HEK293 (cell line): Measurements from ENCODE around the gene SIK3.

Experiments
- CTCF ChIA-PET: fragments of 350-600 bp; formaldehyde crosslinking; extraction: SDS; loops from one replicate; lab custom pipeline; 2021; ENCODE audit warnings: antibody characterized with exemption; lab: Yijun Ruan, JAX
- POLR2A ChIA-PET: fragments of 300-600 bp; formaldehyde crosslinking; extraction: SDS; loops from one replicate; lab custom pipeline; 2020; ENCODE audit warnings: antibody characterized with exemption, inconsistent platforms; lab: Yijun Ruan, JAX
- H3K27ac ChIP-seq: fragments of 200-500 bp; sonication (Bioruptor generic); 2 replicates; pipeline ENCODE4 v1.5.1; 2014; ENCODE audit warnings: low read depth, low read length, control low read depth, inconsistent platforms; ENCODE audit errors: extremely low read depth
- H3K36me3 ChIP-seq, 2 experiments: fragments of 200-500 bp in 1 of 2; sonication (Bioruptor generic) in 1 of 2; 1 replicate in 1 of 2; 2 replicates in 1 of 2; pipeline ENCODE4 v1.5.1; 2014 to 2017; ENCODE audit warnings: inconsistent platforms in 2 of 2, low read length in 2 of 2; ENCODE audit not compliant: control insufficient read depth in 2 of 2, insufficient read depth in 1 of 2
- H3K4me1 ChIP-seq: fragments of 200-500 bp; sonication (Bioruptor generic); 2 replicates; pipeline ENCODE4 v1.5.1; 2014; ENCODE audit warnings: mild to moderate bottlenecking, low read length, inconsistent platforms; ENCODE audit not compliant: control insufficient read depth, insufficient read depth
- H3K4me3 ChIP-seq: 2 replicates; pipeline ENCODE4 v1.5.1; 2011; ENCODE audit warnings: low read depth, mild to moderate bottlenecking, control low read depth, low read length, moderate library complexity
- H3K9me3 ChIP-seq: fragments of 200-500 bp; sonication (Bioruptor generic); 2 replicates; pipeline ENCODE4 v1.5.1; 2014; ENCODE audit warnings: low read depth, low read length, inconsistent platforms; ENCODE audit not compliant: control insufficient read depth, insufficient read depth
- KLF9 ChIP-seq: fragments of 450-650 bp; formaldehyde crosslinking; IDR thresholded peaks from 2 replicates; pipeline ENCODE4 v1.5.1; 2016; ENCODE audit warnings: missing biosample characterization, missing genetic modification characterization, low read depth
- SCRT2 ChIP-seq: fragments of 450-650 bp; formaldehyde crosslinking; IDR thresholded peaks from 2 replicates; pipeline ENCODE4 v1.5.1; 2016; ENCODE audit warnings: missing biosample characterization, missing genetic modification characterization
- TCF7L2 ChIP-seq: IDR thresholded peaks from 2 replicates; pipeline ENCODE4 v1.6.1; 2011; ENCODE audit warnings: low read depth, mild to moderate bottlenecking, inconsistent platforms, low read length, moderate library complexity, borderline replicate concordance
- ZBTB20 ChIP-seq: fragments of 450-650 bp; formaldehyde crosslinking; IDR thresholded peaks from 2 replicates; pipeline ENCODE4 v1.5.1; 2016; ENCODE audit warnings: missing biosample characterization, missing genetic modification characterization
- ZFP3 ChIP-seq: fragments of 450-650 bp; formaldehyde crosslinking; IDR thresholded peaks from 2 replicates; pipeline ENCODE4 v1.5.1; 2016; ENCODE audit warnings: low read depth, missing biosample characterization, missing genetic modification characterization
- ZNF274 ChIP-seq, 2 experiments: fragments of 200-500 bp in 1 of 2; fragments of 450-650 bp in 1 of 2; sonication (Bioruptor generic) in 1 of 2; formaldehyde crosslinking in 1 of 2; IDR thresholded peaks; 2 replicates each; pipeline versions ENCODE4 v1.5.1 to v1.6.1; 2014 to 2016; ENCODE audit warnings: borderline replicate concordance in 1 of 2, inconsistent platforms in 1 of 2, low read length in 1 of 2, missing biosample characterization in 1 of 2, missing genetic modification characterization in 1 of 2
- ZNF324 ChIP-seq: fragments of 450-650 bp; formaldehyde crosslinking; IDR thresholded peaks from 2 replicates; pipeline ENCODE4 v1.5.1; 2016; ENCODE audit warnings: missing biosample characterization, missing genetic modification characterization
- ZNF335 ChIP-seq: fragments of 450-650 bp; formaldehyde crosslinking; conservative IDR thresholded peaks from 2 replicates; pipeline ENCODE4 v1.5.1; 2016; ENCODE audit warnings: missing biosample characterization, missing genetic modification characterization
- ZNF555 ChIP-seq: fragments of 450-650 bp; formaldehyde crosslinking; conservative IDR thresholded peaks from 2 replicates; pipeline ENCODE4 v1.5.1; 2017; ENCODE audit warnings: missing biosample characterization, mild to moderate bottlenecking, missing genetic modification characterization, inconsistent platforms
- ZNF664 ChIP-seq: fragments of 450-650 bp; formaldehyde crosslinking; IDR thresholded peaks from 2 replicates; pipeline ENCODE4 v1.5.1; 2016; ENCODE audit warnings: missing biosample characterization, missing genetic modification characterization
- ZNF692 ChIP-seq: fragments of 450-650 bp; formaldehyde crosslinking; IDR thresholded peaks from 2 replicates; pipeline ENCODE4 v1.5.1; 2016; ENCODE audit warnings: missing biosample characterization, missing genetic modification characterization
- ZSCAN4 ChIP-seq: fragments of 450-650 bp; formaldehyde crosslinking; IDR thresholded peaks from 2 replicates; pipeline ENCODE4 v1.5.1; 2017; ENCODE audit warnings: missing biosample characterization, missing genetic modification characterization

The SIK3 gene

GRCh38 chr11:117000014-117000737, 98.1 kb downstream of the SIK3 start:
- Histone ChIP-seq H3K9me3 (no peaks in the 10 kb centered on the region), H3K4me3 (no peak overlapping the region), H3K36me3 (no peaks in the 10 kb centered on the region), H3K27ac (no peak overlapping the region), H3K4me1 (0 out of 2 replicates have a peak, but pooled peaks cover 3% of the 10 kb centered on the region)
- ChIA-PET POLR2A (no interaction called here), CTCF (interaction anchor here (0.6 kb wide), 1 partner anchor 83 kb away, joined by 3 read pairs; no protein-coding TSS in a partner anchor)
- TF ChIP-seq ZNF555 (tag by site-specific recombination) (no peak), ZNF274 (IDR thresholded peaks at IDR 0.05; ENCODE audit: low read length) (no peak), ZNF274 (tag by site-specific recombination; IDR thresholded peaks at IDR 0.05; ENCODE audit: borderline replicate concordance) (no peak), ZSCAN4 (tag by site-specific recombination) (no peak), ZNF664 (tag by site-specific recombination) (no peak), ZNF692 (tag by site-specific recombination) (0 out of 2 replicates have a peak, but pooled peaks have one; percentile 16), ZNF324 (no peak), ZNF335 (tag by site-specific recombination) (no peak), ZFP3 (tag by site-specific recombination) (no peak)

- Histone ChIP-seq H3K36me3 (no peaks in the 10 kb centered on the region), H3K27ac (no peak overlapping the region), H3K9me3 (no peaks in the 10 kb centered on the region)
- CTCF ChIA-PET, result interaction anchor here (0.7 kb wide), 1 partner anchor 36 kb away, joined by 4 read pairs; no protein-coding TSS in a partner anchor
- TF ChIP-seq KLF9 (tag by site-specific recombination) (no peak), SCRT2 (tag by site-specific recombination) (0 out of 2 replicates have a peak, but pooled peaks have one; percentile 21)
- TF ChIP-seq, all 188 proteins: peak for 1
- H3K4me3 ChIP-seq, result no peak overlapping the region
- POLR2A ChIA-PET, result no interaction called here
- H3K4me1 ChIP-seq, result peaks cover 3% of the 10 kb centered on the region; the same call in 1 of the 2 replicates
These were observed 101.2 kb downstream of the SIK3 start for GRCh38 chr11:116997071-116997470.

GRCh38 chr11:116994195-116994594, 104.0 kb downstream of the SIK3 start:
- Histone ChIP-seq H3K4me1 (no peaks in the 10 kb centered on the region; the same call in 1 of the 2 replicates), H3K36me3 (no peaks in the 10 kb centered on the region), H3K4me3 (no peak overlapping the region), H3K27ac (no peak overlapping the region), H3K9me3 (no peaks in the 10 kb centered on the region)
- ChIA-PET POLR2A (interaction anchor here (1.4 kb wide), 1 partner anchor 8 kb away, joined by 3 read pairs; no protein-coding TSS in a partner anchor), CTCF (interaction anchor here (0.6 to 1.3 kb wide), 4 partner anchors 11 to 140 kb away, joined by 3 to 7 read pairs (median 4); no protein-coding TSS in a partner anchor)
- TF ChIP-seq ZSCAN4 (tag by site-specific recombination) (no peak), ZBTB20 (0 out of 2 replicates have a peak, but pooled peaks have one; percentile 36), TCF7L2 (no peak)
